Measurements from ENCODE around the gene CX3CL1. TPM values are rescaled to one million over a fixed set of nuclear protein-coding genes. Genes with fewer than 3 reads are reported as not detected.
"Not testable (repeated sequence)": the region's sequence is repeated elsewhere in the genome, so short reads cannot be mapped to it uniquely, and the experiment has no call there.

CX3CL1 gene
- total RNA-seq: not detected

DNA sequence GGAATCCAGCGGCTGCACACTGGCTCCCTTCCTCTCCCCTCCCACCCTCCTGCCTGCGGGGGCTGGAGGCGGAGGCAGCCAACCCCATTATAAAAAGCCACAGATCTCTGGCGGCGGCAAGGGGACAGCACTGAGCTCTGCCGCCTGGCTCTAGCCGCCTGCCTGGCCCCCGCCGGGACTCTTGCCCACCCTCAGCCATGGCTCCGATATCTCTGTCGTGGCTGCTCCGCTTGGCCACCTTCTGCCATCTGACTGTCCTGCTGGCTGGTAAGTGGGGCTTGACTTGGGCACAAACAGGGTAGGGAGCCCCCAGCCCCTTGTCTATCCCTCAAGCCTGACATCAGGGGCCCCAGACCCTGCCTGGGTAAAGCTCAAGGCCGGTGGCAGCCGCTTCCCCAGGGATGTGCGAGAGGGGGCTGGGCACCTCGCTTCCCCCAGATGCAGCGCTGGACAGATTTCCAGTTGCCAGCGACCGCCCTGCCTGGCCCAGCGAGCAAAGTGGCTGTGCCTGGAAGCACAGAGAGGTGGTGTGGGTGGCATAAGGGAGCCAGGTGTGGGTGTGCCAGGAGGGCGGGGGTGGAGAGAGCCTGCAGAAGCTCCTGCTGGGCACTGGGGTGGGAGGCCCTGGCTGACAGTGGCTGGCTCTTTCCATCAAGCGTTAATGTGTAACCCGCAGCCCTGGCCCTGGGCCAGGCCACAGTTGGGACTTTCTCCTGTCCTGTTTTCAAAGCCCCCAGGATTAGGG, at the start of gene CX3CL1:
Gene CX3CL1, plus strand, starts transcription at position 119 of the 745 bp plus-strand sequence. Its CDS starts 79 bp downstream, at position 198.
- peaks cover 2% of the 10 kb centered on the region for H3K27me3 Mint-ChIP-seq
- peaks cover 4% of the 10 kb centered on the region for H3K4me1 Mint-ChIP-seq
- CTCF ChIA-PET: interaction anchor here (0.7 kb wide), 1 partner anchor 331 kb away, joined by 3 read pairs; no protein-coding TSS in a partner anchor
- H3K9me3 Mint-ChIP-seq: no peaks in the 10 kb centered on the region
- POLR2A ChIA-PET: no interaction called here
- DNase-seq: no peak
- H3K36me3 Mint-ChIP-seq (ENCODE audit: low read depth): no peaks in the 10 kb centered on the region
- H3K4me3 Mint-ChIP-seq: no peak within 1 kb of the TSS
- H3K27ac Mint-ChIP-seq: no peak within 1 kb of the TSS

DNA sequence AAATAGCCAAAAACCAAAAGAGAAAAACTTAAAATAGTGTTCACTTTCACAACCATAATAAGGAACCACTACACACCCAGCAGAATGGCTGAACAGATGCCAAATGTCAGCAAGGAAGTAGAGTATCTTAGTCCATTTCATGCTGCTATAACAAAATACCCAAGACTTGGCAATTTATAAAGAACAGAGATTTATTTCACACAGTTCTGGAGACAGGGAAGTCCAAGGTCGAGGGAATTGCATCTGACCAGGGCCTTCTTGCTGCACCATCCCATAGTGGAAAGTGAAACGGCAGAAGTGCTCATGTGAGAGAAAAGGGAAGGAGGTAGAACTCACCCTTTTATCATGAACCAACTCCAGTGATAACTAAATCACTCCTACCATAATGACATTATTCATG, 47.5 kb upstream of the CX3CL1 start:
- ChIA-PET CTCF (no interaction called here), POLR2A (no interaction called here)
- peaks cover 3% of the 10 kb centered on the region for H3K27me3 Mint-ChIP-seq
- no peak overlapping the region for H3K27ac Mint-ChIP-seq
- no peak overlapping the region for H3K4me3 Mint-ChIP-seq
- H3K36me3 Mint-ChIP-seq (ENCODE audit: low read depth): no peaks in the 10 kb centered on the region
- no peaks in the 10 kb centered on the region for H3K9me3 Mint-ChIP-seq
- no peak for DNase-seq
- H3K4me1 Mint-ChIP-seq: no peaks in the 10 kb centered on the region

DNA sequence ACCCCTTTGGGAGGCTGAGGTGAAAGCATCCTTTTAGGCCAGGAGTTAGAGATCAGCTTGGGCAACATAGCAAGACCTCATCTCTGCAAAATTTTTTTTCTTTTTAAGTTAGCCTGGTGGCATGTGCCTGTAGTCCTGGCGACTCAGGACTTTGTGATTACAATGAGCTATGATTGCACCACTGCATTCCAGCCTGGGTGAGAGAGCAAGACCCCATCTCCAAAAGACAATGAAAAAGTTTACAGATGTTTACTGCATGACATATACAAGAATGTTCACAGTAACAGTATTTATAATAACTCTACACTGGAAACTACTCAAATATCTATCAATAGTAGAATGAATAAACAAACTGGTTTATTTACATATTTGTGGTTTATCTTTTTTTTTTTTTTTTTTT, 46.8 kb upstream of the CX3CL1 start:
- POLR2A ChIA-PET: no interaction called here
- Mint-ChIP-seq H3K36me3 (ENCODE audit: low read depth) (no peaks in the 10 kb centered on the region), H3K4me1 (no peaks in the 10 kb centered on the region), H3K9me3 (no peaks in the 10 kb centered on the region), H3K27me3 (peaks cover 3% of the 10 kb centered on the region), H3K4me3 (no peak overlapping the region), H3K27ac (no peak overlapping the region)
- DNase-seq: no peak
- CTCF ChIA-PET: no interaction called here

DNA sequence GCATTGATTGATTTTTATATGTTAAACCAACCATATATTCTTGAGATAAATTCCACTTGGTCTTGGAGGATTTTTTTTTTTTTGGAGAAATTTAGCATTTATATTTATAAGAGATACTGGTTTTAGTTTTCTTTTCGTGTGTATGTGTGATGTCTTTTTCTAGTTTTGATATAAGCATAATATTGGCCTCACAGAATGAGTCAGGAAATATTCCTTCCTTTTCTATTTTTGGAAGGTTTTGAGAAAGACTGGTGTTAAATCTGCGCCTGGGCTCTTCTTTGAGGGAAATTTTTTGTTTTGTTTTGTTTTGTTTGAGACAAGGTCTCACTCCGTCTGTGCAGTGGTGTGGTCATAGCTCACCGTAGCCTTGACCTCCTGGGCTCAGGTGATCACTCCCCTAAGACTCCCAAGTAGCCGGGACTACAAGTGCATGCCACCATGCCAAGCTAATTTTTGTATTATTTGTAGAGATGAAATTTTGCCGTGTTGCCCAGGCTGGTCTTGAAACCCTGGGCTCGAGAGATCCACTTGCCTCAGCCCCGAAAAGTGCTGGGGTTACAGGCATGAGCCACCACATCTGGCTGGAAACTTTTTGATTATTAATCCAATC, 42.5 kb upstream of the CX3CL1 start:
- DNase-seq: no peak
- H3K27ac Mint-ChIP-seq: no peak overlapping the region
- H3K36me3 Mint-ChIP-seq (ENCODE audit: low read depth): no peaks in the 10 kb centered on the region
- H3K4me1 Mint-ChIP-seq: no peaks in the 10 kb centered on the region
- H3K4me3 Mint-ChIP-seq: no peak overlapping the region
- H3K9me3 Mint-ChIP-seq: peaks cover 2% of the 10 kb centered on the region
- H3K27me3 Mint-ChIP-seq: peaks cover 11% of the 10 kb centered on the region
- POLR2A ChIA-PET: no interaction called here
- CTCF ChIA-PET: no interaction called here

DNA sequence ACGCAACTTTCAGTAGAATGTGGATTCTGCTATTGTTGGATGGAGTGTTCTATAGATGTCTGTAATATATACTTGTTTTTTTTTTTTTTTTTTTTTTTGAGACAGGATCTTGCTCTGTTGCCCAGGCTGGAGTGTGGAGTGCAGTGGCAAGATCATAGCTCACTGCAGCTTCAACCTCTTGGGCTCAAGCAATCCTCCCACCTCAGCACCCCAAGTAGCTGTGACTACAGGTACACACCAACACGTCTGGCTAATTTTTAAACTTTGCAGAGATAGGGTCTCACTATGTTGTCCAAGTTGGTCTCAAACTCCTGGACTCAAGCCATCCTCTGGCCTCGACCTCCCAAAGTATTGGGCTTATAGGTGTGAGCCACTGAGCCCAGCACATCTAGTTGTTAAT, 40.9 kb upstream of the CX3CL1 start:
- no peak for DNase-seq
- Mint-ChIP-seq H3K4me3 (no peak overlapping the region), H3K27me3 (peaks cover 17% of the 10 kb centered on the region), H3K27ac (no peak overlapping the region), H3K9me3 (peaks cover 2% of the 10 kb centered on the region), H3K36me3 (ENCODE audit: low read depth) (no peaks in the 10 kb centered on the region), H3K4me1 (no peaks in the 10 kb centered on the region)
- ChIA-PET CTCF (no interaction called here), POLR2A (no interaction called here)

DNA sequence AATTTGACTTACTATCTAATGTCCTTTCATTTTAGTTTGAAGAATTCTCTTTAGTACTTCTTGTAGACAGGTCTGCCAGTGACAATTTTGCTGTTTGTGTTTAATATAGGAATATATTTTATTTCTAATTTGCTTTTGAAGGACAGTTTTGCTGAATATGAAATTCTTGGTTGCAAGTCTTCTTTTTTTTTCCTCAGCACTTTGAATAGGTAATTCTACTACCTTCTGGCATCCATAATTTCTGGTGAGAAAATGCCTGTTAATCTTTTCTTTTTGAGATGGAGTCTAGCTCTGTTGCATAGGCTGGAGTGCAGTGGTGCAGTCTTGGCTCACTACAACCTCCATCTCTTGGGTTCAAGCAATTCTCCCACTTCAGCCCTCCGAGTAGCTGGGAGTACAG, 38.9 kb upstream of the CX3CL1 start:
- DNase-seq: no peak
- Mint-ChIP-seq H3K9me3 (peaks cover 2% of the 10 kb centered on the region), H3K36me3 (ENCODE audit: low read depth) (no peaks in the 10 kb centered on the region), H3K4me3 (no peak overlapping the region), H3K27me3 (peaks cover 18% of the 10 kb centered on the region), H3K4me1 (no peaks in the 10 kb centered on the region), H3K27ac (no peak overlapping the region)
- CTCF ChIA-PET: no interaction called here
- POLR2A ChIA-PET: no interaction called here

DNA sequence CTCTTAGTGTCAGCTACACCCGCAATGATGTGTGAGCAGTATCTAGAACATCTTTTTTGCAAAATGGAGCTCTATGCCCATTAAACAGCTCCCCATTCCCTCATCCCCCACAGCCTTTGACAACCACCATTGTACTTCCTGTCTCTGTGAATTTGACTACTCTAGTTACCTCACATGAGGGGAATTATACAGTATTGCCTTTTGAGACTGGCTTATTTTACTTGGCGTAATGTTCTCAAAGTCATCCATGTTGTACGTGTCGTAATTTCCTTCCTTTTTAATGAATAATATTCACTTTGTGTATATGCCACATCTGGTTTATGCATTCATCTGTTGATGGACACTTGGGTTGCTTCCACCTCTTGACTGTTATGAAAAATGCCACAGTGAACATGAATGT, 36.9 kb upstream of the CX3CL1 start:
- no peak overlapping the region for H3K4me3 Mint-ChIP-seq
- ChIA-PET POLR2A (interaction anchor here (0.6 kb wide), 1 partner anchor 82 kb away, joined by 4 read pairs; no protein-coding TSS in a partner anchor), CTCF (interaction anchor here (1.0 to 1.2 kb wide), 3 partner anchors 43 to 182 kb away, joined by 3 read pairs; no protein-coding TSS in a partner anchor)
- peaks cover 5% of the 10 kb centered on the region for H3K9me3 Mint-ChIP-seq
- no peaks in the 10 kb centered on the region for H3K36me3 Mint-ChIP-seq (ENCODE audit: low read depth)
- H3K27ac Mint-ChIP-seq: no peak overlapping the region
- no peak for DNase-seq
- peaks cover 2% of the 10 kb centered on the region for H3K4me1 Mint-ChIP-seq
- peaks cover 22% of the 10 kb centered on the region for H3K27me3 Mint-ChIP-seq

DNA sequence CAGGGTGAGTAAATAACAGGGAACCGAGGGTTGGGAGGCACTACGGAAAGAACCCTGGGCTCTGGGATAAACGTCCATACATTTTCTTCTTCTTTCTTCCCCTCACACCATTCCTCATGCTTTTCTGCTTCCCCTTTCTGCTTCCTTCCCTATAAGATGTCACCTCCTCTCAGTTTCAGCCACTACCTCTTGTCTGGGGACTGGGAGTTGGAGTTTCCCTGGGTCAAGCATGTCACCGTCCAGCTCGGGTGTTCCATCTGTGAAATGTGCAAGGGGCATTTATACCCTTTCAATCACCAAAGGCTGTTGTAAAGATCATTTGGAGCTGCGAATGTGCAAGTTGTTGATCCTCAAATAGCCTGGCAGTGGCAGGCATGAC, 31.2 kb upstream of the CX3CL1 start:
- ChIA-PET CTCF (no interaction called here), POLR2A (interaction anchor here (0.7 kb wide), 1 partner anchor 106 kb away, joined by 3 read pairs; the partner anchor contains the start of genes CIAPIN1 and COQ9)
- peaks cover 6% of the 10 kb centered on the region for H3K4me1 Mint-ChIP-seq
- peaks cover 13% of the 10 kb centered on the region for H3K27me3 Mint-ChIP-seq
- no peak overlapping the region for H3K27ac Mint-ChIP-seq
- H3K9me3 Mint-ChIP-seq: peaks cover 3% of the 10 kb centered on the region
- no peak overlapping the region for H3K4me3 Mint-ChIP-seq
- DNase-seq: no peak
- H3K36me3 Mint-ChIP-seq (ENCODE audit: low read depth): no peaks in the 10 kb centered on the region

DNA sequence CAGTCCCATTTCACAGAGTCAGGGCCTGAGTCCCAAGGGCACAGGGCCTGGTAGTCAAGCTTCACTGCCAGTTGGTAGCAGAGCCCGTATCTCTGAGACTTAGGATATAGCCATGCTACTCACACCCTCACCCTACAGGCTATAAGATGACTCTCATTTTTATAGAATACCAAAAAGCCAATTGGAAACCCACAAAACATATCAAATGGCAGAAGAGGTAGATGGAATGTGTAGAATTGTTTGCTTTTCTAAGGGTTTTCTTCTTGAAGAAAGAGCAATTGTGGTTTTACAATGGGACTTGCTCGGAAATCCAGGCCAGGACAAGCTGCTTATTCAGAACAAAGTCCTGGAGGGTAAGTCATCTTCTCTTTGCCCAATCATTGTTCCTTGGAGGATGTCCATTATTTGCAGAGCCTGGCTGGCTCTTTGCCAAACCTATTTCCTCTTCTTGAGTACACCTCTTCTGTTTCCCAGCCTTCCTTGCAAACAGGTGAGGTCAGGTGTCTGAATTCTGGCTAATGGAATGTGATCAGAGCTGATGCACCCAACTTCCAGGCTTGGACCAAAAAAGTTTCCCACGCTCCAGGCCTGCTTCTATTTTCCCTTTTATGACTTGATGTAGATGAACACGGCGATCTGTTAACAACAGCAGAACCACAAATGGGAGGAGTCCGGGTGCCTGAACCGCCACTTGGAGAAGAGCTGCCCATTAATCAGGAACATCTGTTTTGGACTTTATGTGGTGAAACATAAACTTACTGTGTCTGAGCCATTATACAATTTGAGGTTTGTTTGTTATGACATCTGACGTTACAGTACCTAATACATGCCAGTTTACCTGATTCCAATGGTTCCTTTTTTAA, 30.6 kb upstream of the CX3CL1 start:
- Mint-ChIP-seq H3K36me3 (ENCODE audit: low read depth) (no peaks in the 10 kb centered on the region), H3K27ac (no peak overlapping the region), H3K9me3 (peaks cover 3% of the 10 kb centered on the region), H3K4me1 (peaks cover 6% of the 10 kb centered on the region), H3K27me3 (peaks cover 16% of the 10 kb centered on the region), H3K4me3 (no peak overlapping the region)
- ChIA-PET CTCF (interaction anchor here (1.5 kb wide), 1 partner anchor 75 kb away, joined by 5 read pairs; no protein-coding TSS in a partner anchor), POLR2A (interaction anchor here (0.7 kb wide), 1 partner anchor 106 kb away, joined by 3 read pairs; the partner anchor contains the start of genes CIAPIN1 and COQ9)
- DNase-seq: no peak

DNA sequence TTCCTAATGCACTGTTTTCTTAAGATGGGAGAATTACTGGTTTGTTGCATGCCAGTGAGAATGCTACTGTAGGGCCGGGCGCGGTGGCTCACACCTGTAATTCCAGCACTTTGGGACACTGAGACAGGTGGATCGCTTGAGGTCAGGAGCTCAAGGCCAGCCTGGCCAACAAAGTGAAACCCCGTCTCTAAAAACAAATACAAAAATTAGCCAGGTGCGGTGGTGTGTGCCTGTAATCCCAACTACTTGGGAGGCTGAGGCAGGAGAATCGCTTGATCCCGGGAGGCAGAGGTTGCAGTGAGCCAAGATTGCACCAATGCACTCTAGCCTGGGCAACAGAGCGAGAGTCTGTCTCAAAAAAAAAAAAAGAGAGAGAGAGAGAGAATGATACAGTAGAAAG, 29.7 kb upstream of the CX3CL1 start:
- H3K27me3 Mint-ChIP-seq: peaks cover 25% of the 10 kb centered on the region

DNA sequence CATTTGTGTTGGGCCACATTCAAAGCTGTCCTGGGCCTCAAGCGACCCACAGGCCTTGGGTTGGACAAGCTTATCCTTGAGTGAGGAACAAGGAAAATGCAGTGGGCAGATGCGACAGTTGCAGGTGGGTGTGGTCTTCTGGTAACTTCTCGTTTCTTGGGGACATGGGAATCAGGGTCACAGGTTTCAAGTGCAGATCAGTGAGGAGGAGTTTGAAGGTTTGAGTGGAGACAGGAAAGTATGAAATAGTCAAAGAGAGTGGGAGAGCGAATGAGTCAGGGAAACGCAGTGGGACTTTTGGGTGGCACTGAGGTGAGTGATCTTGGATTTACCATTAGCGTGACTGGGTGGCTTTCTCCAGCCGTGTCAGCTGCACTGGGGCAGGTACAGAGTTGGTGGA, 29.1 kb upstream of the CX3CL1 start:
- no peak overlapping the region for H3K27ac Mint-ChIP-seq
- H3K4me3 Mint-ChIP-seq: no peak overlapping the region
- DNase-seq: no peak
- no peaks in the 10 kb centered on the region for H3K36me3 Mint-ChIP-seq (ENCODE audit: low read depth)
- ChIA-PET POLR2A (no interaction called here), CTCF (interaction anchor here (0.6 to 1.5 kb wide), 3 partner anchors 35 to 648 kb away, joined by 3 to 5 read pairs (median 4); no protein-coding TSS in a partner anchor)
- peaks cover 6% of the 10 kb centered on the region for H3K4me1 Mint-ChIP-seq
- peaks cover 3% of the 10 kb centered on the region for H3K9me3 Mint-ChIP-seq
- H3K27me3 Mint-ChIP-seq: peaks cover 31% of the 10 kb centered on the region

More for the DNA sequence above, 29.7 kb upstream of the CX3CL1 start:
- POLR2A ChIA-PET; H3K4me1 Mint-ChIP-seq; H3K27ac Mint-ChIP-seq; DNase-seq; H3K9me3 Mint-ChIP-seq; H3K4me3 Mint-ChIP-seq; H3K36me3 Mint-ChIP-seq (ENCODE audit: low read depth): not testable (repeated sequence)
- CTCF ChIA-PET: interaction anchor here (0.6 to 1.5 kb wide), 2 partner anchors 74 to 647 kb away, joined by 4 to 5 read pairs; no protein-coding TSS in a partner anchor

DNA sequence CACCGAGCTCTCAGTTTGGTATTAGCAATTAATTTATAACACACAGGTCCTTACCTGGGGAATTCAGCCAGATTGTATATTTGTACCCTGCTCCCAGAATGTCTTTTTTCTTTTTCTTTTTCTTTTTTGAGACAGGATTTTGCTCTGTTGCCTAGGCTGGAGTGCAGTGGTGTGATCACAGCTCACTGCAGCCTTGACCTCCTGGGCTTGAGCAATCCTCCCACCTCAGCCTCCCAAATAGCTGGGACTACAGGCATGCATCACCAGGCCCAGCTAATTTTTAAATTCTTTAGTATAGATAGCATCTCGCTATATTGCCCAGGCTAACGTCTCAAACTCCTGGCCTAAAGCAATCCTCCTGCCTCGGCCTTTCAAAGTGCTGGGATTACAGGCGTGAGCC, 28.2 kb upstream of the CX3CL1 start:
- H3K4me3 Mint-ChIP-seq; H3K9me3 Mint-ChIP-seq; H3K36me3 Mint-ChIP-seq (ENCODE audit: low read depth); H3K27ac Mint-ChIP-seq; DNase-seq; POLR2A ChIA-PET; H3K4me1 Mint-ChIP-seq: not testable (repeated sequence)
- H3K27me3 Mint-ChIP-seq: peaks cover 34% of the 10 kb centered on the region
- CTCF ChIA-PET: interaction anchor here (0.6 kb wide), 1 partner anchor 179 kb away, joined by 5 read pairs; no protein-coding TSS in a partner anchor

DNA sequence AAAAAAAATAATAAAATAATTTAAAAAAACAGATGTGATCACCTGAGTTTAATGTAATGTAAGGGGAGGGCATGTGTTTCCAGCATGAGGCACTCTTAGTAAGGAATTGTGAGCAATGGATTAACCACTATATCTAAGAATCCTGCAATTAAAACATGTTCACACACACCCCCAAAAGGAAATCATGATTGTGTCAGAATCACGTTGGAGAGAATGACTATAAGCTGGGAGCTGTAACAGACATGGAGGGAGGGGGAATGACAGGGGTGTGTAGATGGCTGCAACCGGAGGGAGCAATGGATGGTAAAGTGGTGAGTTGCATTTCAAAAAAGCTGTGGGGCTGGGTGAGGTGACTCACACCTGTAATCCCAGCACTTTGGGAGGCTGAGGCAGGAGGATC, 27.3 kb upstream of the CX3CL1 start:
- no peak overlapping the region for H3K27ac Mint-ChIP-seq
- H3K27me3 Mint-ChIP-seq: peaks cover 40% of the 10 kb centered on the region
- no peak overlapping the region for H3K4me3 Mint-ChIP-seq

More for the DNA sequence above, 27.3 kb upstream of the CX3CL1 start:
- Mint-ChIP-seq H3K36me3 (ENCODE audit: low read depth) (no peaks in the 10 kb centered on the region), H3K4me1 (peaks cover 7% of the 10 kb centered on the region), H3K9me3 (no peaks in the 10 kb centered on the region)
- ChIA-PET CTCF (no interaction called here), POLR2A (no interaction called here)
- no peak for DNase-seq

Measured in activated CD4-positive, alpha-beta T cell treated with anti-CD3 and anti-CD28 coated beads, Interleukin-2, amount 10 ng/mL, durations not matched to agents 7 days and 5 days (primary cell).